Stimulated activated naive B cell treated with anti-CD40 and anti-IgM and Interleukin-4, amounts not matched to agents 10 μg/mL and 1 μg/mL and 100 μg/mL, for 72 hours (primary cell): ENCODE measurements around the gene ITGA2.

Experiments used
- ATAC-seq, 2 donors: fragments of 150-1000 bp; cut with Tn5 transposase; replicated peaks; 2 replicates each; pipeline ENCODE4 v1.10.0; 2021; ENCODE audit warnings: moderate library complexity in 1 of 2
- DNase-seq: peaks from one replicate; pipeline ENCODE4 v3.0.0; 2021
- H3K27ac Mint-ChIP-seq: one replicate; pipeline ENCODE4 v1.8.0; 2022; ENCODE audit warnings: mild to moderate bottlenecking, mixed read lengths
- H3K27me3 Mint-ChIP-seq, 2 donors: one replicate each; pipeline ENCODE4 v1.8.0; 2022; ENCODE audit warnings: mixed read lengths in 2 of 2
- H3K36me3 Mint-ChIP-seq, 2 donors: one replicate each; pipeline ENCODE4 v1.8.0; 2022; ENCODE audit warnings: mixed read lengths in 2 of 2, mild to moderate bottlenecking in 1 of 2
- H3K4me1 Mint-ChIP-seq, 2 donors: one replicate each; pipeline ENCODE4 v1.8.0; 2022; ENCODE audit warnings: mixed read lengths in 2 of 2, mild to moderate bottlenecking in 1 of 2
- H3K4me3 Mint-ChIP-seq, 2 donors: one replicate each; pipeline ENCODE4 v1.8.0; 2022; ENCODE audit warnings: mild to moderate bottlenecking in 2 of 2, mixed read lengths in 2 of 2, moderate library complexity in 1 of 2
- H3K9me3 Mint-ChIP-seq, 2 donors: one replicate each; pipeline ENCODE4 v1.8.0; 2022; ENCODE audit warnings: mixed read lengths in 2 of 2, mild to moderate bottlenecking in 1 of 2

Gene ITGA2

DNA sequence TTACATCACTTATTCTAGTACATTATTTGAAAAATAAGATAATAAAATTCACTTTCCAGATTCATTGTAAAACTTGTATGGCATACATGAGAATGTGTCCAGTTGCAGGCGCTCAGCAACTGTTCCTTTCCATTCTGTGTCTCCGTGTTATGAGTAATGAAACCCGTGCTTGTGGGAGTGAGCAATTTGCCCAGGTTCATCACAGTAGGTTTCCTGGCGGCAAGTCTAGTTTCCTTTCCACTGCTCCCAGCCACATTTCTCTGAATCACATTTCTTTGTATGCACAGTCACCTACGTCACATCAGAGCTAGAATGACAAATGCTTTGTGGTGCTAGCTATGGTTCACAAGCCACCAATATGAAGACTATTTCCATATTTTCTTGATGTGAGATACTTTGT, 80.5 kb downstream of the ITGA2 start:
- Mint-ChIP-seq H3K4me1 (no peaks in the 10 kb centered on the region), H3K27me3 (peaks cover 0 to 4% of the 10 kb centered on the region in 2 donors), H3K27ac (no peak overlapping the region), H3K36me3 (no peaks in the 10 kb centered on the region), H3K9me3 (no peaks in the 10 kb centered on the region), H3K4me3 (no peak overlapping the region)
- DNase-seq, result no peak
- no peak for ATAC-seq

DNA sequence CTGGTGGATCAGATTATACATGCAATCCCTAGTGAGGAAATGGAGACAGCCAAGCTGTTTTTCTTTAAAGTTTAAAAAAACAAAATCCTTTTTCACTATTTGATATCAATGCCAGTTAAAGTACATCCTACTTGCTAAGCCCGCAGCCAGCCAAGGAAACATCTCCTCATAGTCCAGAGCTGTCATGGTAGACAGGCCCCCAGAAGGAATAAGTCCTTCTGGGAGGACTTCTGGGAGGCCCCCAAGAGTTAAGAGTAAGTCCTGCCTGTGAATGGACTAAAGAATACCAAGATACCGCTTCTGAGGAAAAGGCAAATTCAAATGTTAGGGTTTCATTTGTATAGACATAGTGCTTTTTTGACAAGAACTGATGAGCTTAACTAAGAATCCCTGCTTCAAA, 82.1 kb downstream of the ITGA2 start:
- no peaks in the 10 kb centered on the region for H3K9me3 Mint-ChIP-seq
- ATAC-seq, result no peak
- H3K4me3 Mint-ChIP-seq, result no peak overlapping the region
- H3K36me3 Mint-ChIP-seq, result no peaks in the 10 kb centered on the region
- DNase-seq, result no peak
- H3K27me3 Mint-ChIP-seq, result peaks cover 0 to 4% of the 10 kb centered on the region in 2 donors
- no peak overlapping the region for H3K27ac Mint-ChIP-seq
- no peaks in the 10 kb centered on the region for H3K4me1 Mint-ChIP-seq

DNA sequence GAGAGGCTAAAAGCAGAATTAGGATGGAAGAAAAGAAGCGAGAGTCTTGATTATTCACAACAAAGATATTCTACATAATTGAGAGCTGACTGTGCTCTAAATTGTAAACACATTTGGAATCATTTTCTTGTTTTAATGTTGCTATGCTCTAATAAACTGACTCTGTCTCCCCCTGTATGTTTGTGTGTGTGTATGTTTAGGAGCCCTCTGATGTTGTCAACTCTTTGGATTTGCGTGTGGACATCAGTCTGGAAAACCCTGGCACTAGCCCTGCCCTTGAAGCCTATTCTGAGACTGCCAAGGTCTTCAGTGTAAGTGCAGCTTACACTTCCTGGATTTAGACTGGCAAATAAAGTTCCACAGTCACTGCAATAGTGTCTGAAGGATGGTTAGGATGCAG, 82.6 kb downstream of the ITGA2 start:
- Mint-ChIP-seq H3K4me3 (no peak overlapping the region), H3K9me3 (no peaks in the 10 kb centered on the region), H3K36me3 (no peaks in the 10 kb centered on the region), H3K4me1 (no peaks in the 10 kb centered on the region), H3K27ac (no peak overlapping the region), H3K27me3 (peaks cover 0 to 4% of the 10 kb centered on the region in 2 donors)
- no peak for DNase-seq
- no peak for ATAC-seq

DNA sequence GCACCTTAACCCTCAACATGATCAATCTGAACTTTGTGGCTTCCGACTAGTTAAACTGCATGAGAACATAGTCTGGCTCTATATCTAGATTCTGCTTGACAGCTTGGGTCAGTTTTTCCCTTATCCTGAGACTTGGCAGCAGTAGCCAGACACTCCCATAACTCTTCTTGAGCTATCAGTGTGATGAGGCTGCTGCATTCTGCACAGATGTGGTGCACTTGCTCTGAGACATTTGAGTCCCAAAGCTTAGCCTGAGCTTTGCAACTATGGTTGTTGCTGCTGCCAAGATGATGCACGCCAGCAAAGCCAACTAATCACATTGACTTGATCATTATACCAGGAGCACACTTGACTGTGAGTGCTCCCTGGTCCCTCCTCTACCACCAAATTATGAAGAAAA, 84.2 kb downstream of the ITGA2 start:
- H3K9me3 Mint-ChIP-seq, result no peaks in the 10 kb centered on the region
- DNase-seq, result no peak
- no peaks in the 10 kb centered on the region for H3K36me3 Mint-ChIP-seq
- H3K27ac Mint-ChIP-seq, result no peak overlapping the region
- no peaks in the 10 kb centered on the region for H3K4me1 Mint-ChIP-seq
- no peak for ATAC-seq
- peaks cover 0 to 4% of the 10 kb centered on the region in 2 donors for H3K27me3 Mint-ChIP-seq
- H3K4me3 Mint-ChIP-seq, result no peak overlapping the region

DNA sequence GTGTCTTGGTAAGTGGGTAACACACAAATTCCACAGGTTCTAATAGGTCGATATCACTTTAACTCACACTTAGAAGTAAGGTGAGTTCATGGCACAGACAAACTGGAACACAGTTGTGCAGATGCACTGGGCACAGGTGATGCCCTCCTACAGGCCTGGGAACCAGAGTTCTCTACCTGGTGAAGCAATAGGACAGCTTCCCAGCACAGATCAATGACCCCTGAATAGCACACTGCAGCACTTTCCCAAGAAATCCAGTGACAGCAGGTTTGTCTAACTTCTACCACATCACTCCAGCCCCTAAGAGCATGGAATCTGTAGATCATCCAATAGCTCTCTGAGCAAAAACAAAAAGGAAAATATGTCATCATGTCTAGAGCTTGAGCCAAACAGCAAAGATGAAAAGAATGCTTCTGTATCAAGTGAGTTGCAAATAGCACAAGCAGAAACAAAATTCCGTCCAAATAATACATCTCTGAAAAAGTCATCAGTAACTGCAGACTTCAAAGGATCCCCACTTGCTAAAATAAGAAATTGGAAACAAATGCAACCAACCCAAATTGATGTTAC, 86.9 kb downstream of the ITGA2 start:
- Mint-ChIP-seq H3K27me3 (peaks cover 0 to 4% of the 10 kb centered on the region in 2 donors), H3K4me1 (no peaks in the 10 kb centered on the region), H3K4me3 (no peak overlapping the region), H3K27ac (no peak overlapping the region), H3K9me3 (no peaks in the 10 kb centered on the region), H3K36me3 (no peaks in the 10 kb centered on the region)
- DNase-seq (no peak), ATAC-seq (no peak)

DNA sequence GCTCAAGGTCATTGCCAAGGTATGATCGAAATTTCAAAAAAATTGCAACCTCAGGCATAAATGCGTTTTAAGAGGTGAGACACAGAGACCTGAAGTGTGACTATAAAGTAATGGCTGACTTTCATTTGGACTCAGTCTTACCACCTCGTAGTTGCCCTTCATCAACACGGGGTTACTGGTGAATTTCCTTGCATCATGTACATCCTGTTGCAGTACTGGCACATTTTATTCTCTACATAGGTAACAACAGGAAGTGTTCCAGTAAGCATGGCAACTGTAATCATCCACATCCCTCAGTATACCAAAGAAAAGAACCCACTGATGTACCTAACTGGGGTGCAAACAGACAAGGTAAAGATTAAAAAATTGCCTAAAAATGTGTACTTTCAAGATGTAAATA, 91.1 kb downstream of the ITGA2 start:
- no peaks in the 10 kb centered on the region for H3K4me1 Mint-ChIP-seq
- H3K27ac Mint-ChIP-seq, result no peak overlapping the region
- H3K27me3 Mint-ChIP-seq, result peaks cover 0 to 5% of the 10 kb centered on the region in 2 donors
- no peaks in the 10 kb centered on the region for H3K9me3 Mint-ChIP-seq
- no peaks in the 10 kb centered on the region for H3K36me3 Mint-ChIP-seq
- ATAC-seq (no peak), DNase-seq (no peak)
- no peak overlapping the region for H3K4me3 Mint-ChIP-seq

DNA sequence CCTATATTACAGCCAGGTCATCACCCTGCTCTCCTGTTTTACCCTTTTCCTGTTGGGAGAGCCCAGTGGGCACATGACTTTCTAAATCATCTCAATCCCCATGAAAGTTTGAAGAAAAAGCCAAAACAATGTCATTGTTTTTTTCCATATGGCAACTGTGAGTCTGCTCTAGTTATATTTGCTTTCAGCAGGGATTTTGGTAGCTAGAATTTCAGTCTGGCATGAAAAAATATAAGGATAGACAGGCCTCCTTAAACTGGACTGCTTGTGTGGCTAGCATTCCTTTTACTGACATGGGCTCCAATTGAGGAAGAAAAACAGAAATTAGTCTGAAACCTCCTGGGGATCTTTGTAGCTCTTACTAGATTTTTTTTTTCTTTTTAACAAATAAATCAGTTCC, 94.8 kb downstream of the ITGA2 start:
- ATAC-seq, result no peak
- Mint-ChIP-seq H3K27ac (no peak overlapping the region), H3K4me3 (no peak overlapping the region), H3K27me3 (peaks cover 0 to 5% of the 10 kb centered on the region in 2 donors), H3K9me3 (no peaks in the 10 kb centered on the region), H3K4me1 (no peaks in the 10 kb centered on the region), H3K36me3 (no peaks in the 10 kb centered on the region)
- no peak for DNase-seq

DNA sequence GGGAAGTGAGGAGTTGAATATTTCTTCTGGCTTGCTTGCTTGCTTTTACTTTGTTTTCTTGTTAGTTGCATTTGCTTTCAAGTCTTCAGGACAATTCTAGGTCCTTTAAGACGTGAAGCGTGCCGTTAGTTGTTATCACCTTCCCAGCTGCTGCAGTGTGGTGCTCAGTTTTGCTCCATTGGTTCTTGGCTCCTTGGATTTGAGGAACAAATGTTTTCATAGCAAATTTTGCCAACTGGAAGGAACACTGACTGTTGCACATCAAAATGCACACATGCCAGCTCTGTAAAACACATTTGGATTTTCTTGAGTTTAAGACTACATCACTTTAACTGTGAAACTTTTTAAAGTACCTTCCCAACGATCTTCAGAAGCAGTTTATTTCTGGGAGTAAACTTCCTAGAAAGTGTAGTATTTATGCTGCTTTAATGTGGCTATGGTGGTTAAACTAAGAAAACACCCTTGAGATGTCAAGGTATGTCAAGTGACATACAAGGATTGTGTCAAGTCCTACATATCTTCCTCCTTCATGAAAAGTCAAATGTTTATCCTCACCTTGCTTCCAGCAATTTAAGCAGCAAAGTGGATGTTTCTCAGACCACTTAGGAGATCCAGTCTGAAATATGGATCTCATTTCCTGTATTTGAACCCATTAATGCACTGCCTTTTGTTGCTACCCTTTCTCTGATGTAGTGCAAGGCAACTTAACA, 95.5 kb downstream of the ITGA2 start:
- DNase-seq, result no peak
- H3K4me3 Mint-ChIP-seq, result no peak overlapping the region
- no peaks in the 10 kb centered on the region for H3K9me3 Mint-ChIP-seq
- H3K27me3 Mint-ChIP-seq, result peaks cover 0 to 5% of the 10 kb centered on the region in 2 donors
- ATAC-seq, result no peak
- H3K36me3 Mint-ChIP-seq, result no peaks in the 10 kb centered on the region
- H3K27ac Mint-ChIP-seq, result no peak overlapping the region
- H3K4me1 Mint-ChIP-seq, result no peaks in the 10 kb centered on the region

DNA sequence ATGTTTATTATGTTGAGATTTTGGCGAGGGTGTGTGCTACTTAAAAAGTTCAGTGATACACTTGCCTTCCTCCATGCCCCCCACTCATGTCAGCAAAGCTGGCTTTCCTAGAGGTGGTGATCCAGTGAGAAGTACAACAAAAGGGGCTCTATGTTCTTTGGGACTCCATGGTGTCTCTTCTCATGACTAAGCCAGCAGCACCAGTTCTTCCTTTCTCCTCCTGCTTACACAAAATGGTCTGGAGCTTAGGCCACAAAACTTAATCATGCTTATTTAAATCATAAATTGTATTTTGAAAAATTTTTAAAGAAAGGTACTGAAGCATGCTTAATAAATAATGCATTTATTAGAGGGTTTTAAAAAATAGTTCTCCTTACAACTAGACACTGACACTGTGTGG, 98.0 kb downstream of the ITGA2 start:
- Mint-ChIP-seq H3K4me3 (no peak overlapping the region), H3K36me3 (no peaks in the 10 kb centered on the region), H3K27me3 (peaks cover 0 to 5% of the 10 kb centered on the region in 2 donors), H3K27ac (no peak overlapping the region), H3K9me3 (no peaks in the 10 kb centered on the region), H3K4me1 (peaks cover 0 to 4% of the 10 kb centered on the region in 2 donors)
- ATAC-seq, result no peak
- DNase-seq, result no peak

DNA sequence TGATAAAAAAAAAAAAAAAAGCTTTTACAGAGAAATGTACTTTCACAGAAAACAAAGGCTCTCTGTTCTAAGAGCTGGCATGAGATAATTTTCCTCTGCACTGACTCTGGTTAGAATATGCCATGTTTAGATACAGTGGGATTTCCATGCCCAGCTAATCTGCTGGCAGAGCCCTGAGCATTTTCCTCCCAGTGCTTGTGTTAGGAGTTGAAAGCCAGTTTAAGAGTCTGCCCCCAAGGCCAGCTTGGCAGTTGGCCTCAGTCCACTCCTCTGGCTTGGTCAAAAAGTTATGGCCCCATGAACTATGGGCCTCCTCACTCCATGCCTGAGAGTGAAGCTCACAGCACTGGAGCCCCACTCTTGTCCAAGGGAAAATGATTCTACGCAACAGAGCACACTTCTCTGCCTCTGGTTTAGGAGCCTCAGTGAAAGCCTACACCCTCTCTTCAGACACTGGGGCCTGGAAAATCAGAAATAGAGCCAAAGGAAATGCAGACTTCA, 98.5 kb downstream of the ITGA2 start:
- Mint-ChIP-seq H3K27me3 (peaks cover 0 to 5% of the 10 kb centered on the region in 2 donors), H3K27ac (no peak overlapping the region), H3K4me3 (no peak overlapping the region), H3K4me1 (peaks cover 0 to 4% of the 10 kb centered on the region in 2 donors), H3K9me3 (no peaks in the 10 kb centered on the region), H3K36me3 (no peaks in the 10 kb centered on the region)
- DNase-seq, result no peak
- ATAC-seq, result no peak

DNA sequence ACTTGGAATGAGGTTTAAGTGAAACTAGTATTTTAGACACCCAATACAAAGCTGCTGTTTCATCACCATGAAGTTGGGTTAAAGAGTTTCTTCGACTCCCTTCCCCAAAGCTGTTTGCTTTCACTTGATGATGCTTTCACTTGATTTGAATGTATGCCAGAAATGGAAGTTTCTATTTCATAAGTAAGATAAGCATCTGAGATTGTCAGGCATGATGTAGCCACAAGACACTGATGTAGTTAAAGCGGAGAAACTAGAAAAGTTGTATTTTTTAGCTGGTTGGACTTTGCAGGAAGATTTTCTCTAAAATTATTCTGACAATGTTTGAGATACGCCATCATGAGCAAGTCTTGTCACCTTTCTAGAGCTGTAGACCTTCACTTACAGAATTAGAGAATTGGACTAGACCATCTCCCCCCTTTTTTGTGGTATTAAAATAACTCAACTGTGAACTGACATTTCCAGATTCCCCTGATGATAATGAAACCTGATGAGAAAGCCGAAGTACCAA, 100.4 kb downstream of the ITGA2 start:
- no peak for DNase-seq
- Mint-ChIP-seq H3K27ac (no peak overlapping the region), H3K4me1 (peaks cover 0 to 4% of the 10 kb centered on the region in 2 donors), H3K27me3 (no peaks in the 10 kb centered on the region), H3K36me3 (no peaks in the 10 kb centered on the region), H3K9me3 (no peaks in the 10 kb centered on the region), H3K4me3 (no peak overlapping the region)
- no peak for ATAC-seq

DNA sequence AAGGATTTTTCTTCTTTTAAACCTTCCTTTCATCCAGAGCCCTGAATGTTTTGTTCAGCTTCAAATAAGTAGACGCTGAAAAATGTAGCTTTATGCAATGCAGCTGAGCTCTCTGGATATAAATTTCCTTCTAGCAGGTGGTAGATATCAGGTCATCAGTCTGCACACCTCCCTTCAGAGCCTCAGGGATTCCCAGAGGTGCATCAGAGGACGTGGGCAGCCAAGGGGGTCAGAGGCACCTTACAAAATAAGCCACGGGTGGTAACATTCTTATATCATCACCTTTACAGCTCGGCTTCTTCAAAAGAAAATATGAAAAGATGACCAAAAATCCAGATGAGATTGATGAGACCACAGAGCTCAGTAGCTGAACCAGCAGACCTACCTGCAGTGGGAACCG, 101.1 kb downstream of the ITGA2 start:
- no peaks in the 10 kb centered on the region for H3K36me3 Mint-ChIP-seq
- DNase-seq, result no peak
- H3K27me3 Mint-ChIP-seq, result no peaks in the 10 kb centered on the region
- ATAC-seq, result no peak
- peaks cover 0 to 4% of the 10 kb centered on the region in 2 donors for H3K4me1 Mint-ChIP-seq
- H3K27ac Mint-ChIP-seq, result no peak overlapping the region
- no peak overlapping the region for H3K4me3 Mint-ChIP-seq
- no peaks in the 10 kb centered on the region for H3K9me3 Mint-ChIP-seq

DNA sequence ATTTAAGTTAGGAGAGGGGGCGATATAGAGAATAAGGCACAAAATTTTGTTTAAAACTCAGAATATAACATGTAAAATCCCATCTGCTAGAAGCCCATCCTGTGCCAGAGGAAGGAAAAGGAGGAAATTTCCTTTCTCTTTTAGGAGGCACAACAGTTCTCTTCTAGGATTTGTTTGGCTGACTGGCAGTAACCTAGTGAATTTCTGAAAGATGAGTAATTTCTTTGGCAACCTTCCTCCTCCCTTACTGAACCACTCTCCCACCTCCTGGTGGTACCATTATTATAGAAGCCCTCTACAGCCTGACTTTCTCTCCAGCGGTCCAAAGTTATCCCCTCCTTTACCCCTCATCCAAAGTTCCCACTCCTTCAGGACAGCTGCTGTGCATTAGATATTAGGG, 102.1 kb downstream of the ITGA2 start:
- no peaks in the 10 kb centered on the region for H3K36me3 Mint-ChIP-seq
- H3K27ac Mint-ChIP-seq, result no peak overlapping the region
- H3K9me3 Mint-ChIP-seq, result no peaks in the 10 kb centered on the region
- DNase-seq (no peak), ATAC-seq (no peak)
- peaks cover 0 to 4% of the 10 kb centered on the region in 2 donors for H3K4me1 Mint-ChIP-seq
- H3K27me3 Mint-ChIP-seq, result no peaks in the 10 kb centered on the region
- no peak overlapping the region for H3K4me3 Mint-ChIP-seq

DNA sequence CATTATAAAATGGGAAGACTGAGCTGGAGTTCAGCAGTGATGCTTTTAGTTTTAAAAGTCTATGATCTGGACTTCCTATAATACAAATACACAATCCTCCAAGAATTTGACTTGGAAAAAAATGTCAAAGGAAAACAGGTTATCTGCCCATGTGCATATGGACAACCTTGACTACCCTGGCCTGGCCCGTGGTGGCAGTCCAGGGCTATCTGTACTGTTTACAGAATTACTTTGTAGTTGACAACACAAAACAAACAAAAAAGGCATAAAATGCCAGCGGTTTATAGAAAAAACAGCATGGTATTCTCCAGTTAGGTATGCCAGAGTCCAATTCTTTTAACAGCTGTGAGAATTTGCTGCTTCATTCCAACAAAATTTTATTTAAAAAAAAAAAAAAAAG, 103.1 kb downstream of the ITGA2 start:
- Mint-ChIP-seq H3K27me3 (no peaks in the 10 kb centered on the region), H3K27ac (no peak overlapping the region), H3K36me3 (peaks cover 0 to 4% of the 10 kb centered on the region in 2 donors), H3K4me1 (peaks cover 0 to 4% of the 10 kb centered on the region in 2 donors), H3K9me3 (no peaks in the 10 kb centered on the region), H3K4me3 (no peak overlapping the region)
- ATAC-seq (no peak), DNase-seq (no peak)

DNA sequence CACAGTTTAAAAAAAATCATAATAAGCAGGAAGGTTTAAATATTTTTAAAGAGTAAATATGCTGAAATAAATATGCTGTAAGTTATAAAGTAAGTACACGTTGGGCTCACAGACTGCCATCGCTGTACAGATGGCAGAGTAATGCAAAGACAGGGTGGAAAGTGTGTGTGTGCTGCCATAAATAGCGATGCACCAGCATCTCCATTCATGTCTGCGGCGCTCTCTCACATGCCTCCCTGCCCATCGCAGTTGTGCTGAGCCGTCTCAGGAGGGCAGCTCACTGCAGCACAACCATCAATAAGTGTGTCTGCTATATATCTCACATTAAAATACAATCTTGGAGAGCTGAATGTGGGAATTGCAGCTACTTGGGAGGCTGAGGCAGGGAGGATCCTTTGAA, 106.1 kb downstream of the ITGA2 start:
- Mint-ChIP-seq H3K27ac (no peak overlapping the region), H3K27me3 (no peaks in the 10 kb centered on the region), H3K9me3 (no peaks in the 10 kb centered on the region), H3K4me3 (no peak overlapping the region), H3K36me3 (peaks cover 9 to 24% of the 10 kb centered on the region in 2 donors), H3K4me1 (peaks cover 0 to 8% of the 10 kb centered on the region in 2 donors)
- ATAC-seq (no peak), DNase-seq (no peak)
